Right kidney (tissue), 1 donor: ENCODE results near the gene TLCD5.
A peak's percentile ranks its signal among the peaks of the same experiment; 100 is the strongest.

Source experiments
- DNase-seq: peaks from one replicate; pipeline ENCODE4 v3.0.0-alpha.2; 2016

The TLCD5 gene

DNA sequence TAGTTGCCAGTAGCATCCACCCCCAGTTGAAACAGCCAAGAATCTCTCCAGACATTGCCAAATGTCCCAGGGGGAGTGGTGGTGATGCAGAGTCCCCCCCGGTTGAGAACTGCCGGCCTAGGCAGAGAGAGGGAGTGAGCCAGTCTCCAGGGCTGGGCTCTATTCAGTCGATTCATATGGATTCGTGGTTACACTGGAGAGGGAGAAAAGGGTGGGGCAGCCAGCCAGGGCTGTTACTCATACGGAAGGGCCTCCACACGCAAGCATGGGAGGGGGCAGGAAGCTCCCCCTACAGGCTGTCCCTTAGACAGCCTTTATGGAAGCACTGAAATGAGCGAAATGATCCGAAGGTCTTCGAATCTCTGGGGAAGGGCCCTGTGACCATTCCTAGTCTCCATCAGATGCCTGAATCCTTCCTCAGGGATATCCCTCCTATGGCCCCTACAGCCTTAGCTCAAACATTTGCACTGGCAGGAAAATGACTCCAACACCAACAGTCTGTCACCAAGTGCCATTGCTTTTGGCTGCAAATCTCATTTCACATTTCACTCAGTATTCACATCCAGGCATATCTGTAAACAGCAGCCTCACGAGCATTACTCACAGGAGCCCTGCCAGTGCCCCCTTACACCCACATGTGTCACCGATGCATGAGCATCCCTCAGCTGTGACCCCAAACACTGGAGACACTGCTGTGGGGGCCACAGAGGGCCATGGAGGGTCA lies 18.4 kb upstream of the TLCD5 start:
- DNase-seq = no peak

DNA sequence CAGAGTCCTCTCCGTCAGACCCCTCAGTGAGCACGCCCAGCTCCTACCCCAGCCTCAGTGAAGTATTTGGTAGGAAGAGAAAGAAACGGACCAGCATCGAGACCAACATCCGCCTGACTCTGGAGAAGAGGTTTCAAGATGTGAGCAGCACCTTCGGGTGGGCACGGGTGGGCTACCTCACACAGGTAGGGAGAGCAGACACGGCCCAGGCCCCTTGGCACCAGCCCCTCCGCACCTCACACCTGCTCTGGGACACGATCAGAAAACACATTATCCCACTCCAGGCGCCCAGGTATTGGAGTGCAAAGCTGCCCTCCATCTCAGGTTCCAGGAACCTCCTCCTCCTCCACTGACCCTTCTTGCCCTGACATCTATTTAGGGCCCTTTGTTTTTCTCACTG lies 17.6 kb upstream of the TLCD5 start:
- no peak for DNase-seq

- no peak for DNase-seq
Measured at GRCh38 chr11:120308081-120308480, 17.0 kb upstream of the TLCD5 start.

DNA sequence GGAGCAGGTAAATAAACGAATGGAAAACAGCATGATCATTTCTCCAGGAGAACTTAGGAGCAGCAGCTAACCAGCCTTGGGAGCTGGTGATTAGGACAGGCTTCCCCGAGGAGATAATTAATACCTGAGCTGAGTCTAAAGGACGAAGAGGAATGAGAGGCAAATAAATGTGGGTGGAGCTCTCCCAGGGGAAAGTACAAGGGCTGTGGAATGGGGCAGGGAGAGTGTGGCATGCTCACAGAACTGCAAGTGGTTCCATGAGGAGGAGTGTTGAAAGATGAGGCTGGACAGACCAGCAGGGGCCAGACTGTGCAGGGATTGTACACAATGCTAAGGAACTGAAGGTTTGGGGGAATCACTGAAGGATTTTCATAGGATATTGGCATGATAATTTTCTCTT lies 14.2 kb upstream of the TLCD5 start:
- no peak for DNase-seq

- DNase-seq = no peak
Measured at GRCh38 chr11:120314861-120315260, 10.2 kb upstream of the TLCD5 start.

GRCh38 chr11:120316880-120317688 lies 8.0 kb upstream of the TLCD5 start:
- DNase-seq = no peak

DNA sequence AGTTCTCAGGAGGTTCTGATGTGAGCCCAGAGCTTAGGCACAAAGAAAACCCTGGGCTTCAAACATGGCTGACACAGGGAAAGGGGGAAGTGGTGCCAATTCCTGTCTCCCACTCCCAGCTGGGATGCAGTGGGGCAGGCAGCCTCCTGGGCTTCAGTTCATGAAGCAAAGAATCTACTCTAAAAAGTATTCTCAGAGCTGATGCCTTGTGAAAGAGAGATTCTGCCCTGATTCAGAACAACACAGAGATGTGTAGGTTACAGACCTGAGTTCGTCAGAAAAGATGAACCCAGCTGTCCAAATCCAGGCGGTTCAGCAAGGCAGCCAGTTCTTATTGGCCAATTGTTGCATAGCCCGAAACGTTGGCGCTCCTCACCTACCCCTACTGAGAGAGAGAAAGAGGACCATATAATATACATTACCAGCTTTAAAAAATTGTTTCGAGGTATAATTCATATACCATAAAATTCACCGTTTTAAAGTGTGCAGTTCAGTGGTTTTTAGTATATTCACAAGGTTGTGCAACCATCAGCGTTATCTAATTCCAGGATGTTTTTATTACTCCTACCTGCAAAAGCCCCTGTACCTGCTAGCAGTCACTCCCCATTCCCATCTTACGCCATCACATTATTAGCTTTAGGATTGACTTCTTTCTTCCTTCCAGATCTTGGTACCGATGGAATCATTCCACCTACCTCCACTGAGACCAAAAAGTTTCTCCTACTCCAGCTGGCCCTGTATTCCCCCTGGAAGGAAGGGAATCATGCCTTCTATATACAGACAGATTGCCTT lies 7.2 kb upstream of the TLCD5 start:
- no peak for DNase-seq

- no peak for DNase-seq
Measured at GRCh38 chr11:120318906-120319305, 6.2 kb upstream of the TLCD5 start.

GRCh38 chr11:120326228-120326627 lies 1.1 kb downstream of the TLCD5 start:
- no peak for DNase-seq

DNA sequence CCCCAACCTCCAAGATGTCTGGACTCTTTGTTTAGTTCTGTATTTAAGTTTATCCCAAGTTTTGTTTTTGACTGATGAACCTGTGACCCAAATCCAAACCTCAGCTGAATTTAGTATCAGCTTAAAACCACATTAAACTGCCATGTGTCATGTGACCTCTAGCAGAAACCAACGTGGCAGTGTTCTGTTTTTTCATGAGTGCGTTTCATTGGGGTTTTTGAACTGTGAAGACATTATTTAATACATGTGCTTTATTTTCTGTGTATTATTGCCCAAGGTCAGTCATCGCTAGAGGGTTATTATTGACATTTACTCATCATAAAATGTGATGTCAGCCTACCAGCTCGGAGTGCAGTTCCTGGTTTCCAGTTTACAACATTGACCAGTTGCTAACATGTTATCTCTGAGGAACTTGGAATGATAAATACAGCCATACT lies 1.8 kb downstream of the TLCD5 start:
- no peak for DNase-seq

GRCh38 chr11:120327311-120327710 lies 2.2 kb downstream of the TLCD5 start:
- DNase-seq = no peak

- DNase-seq = no peak
Measured at GRCh38 chr11:120329556-120329955, 4.5 kb downstream of the TLCD5 start.

GRCh38 chr11:120330045-120330444 lies 4.9 kb downstream of the TLCD5 start:
- no peak for DNase-seq

- DNase-seq = no peak
Measured at GRCh38 chr11:120331301-120331996, 6.3 kb downstream of the TLCD5 start.

DNA sequence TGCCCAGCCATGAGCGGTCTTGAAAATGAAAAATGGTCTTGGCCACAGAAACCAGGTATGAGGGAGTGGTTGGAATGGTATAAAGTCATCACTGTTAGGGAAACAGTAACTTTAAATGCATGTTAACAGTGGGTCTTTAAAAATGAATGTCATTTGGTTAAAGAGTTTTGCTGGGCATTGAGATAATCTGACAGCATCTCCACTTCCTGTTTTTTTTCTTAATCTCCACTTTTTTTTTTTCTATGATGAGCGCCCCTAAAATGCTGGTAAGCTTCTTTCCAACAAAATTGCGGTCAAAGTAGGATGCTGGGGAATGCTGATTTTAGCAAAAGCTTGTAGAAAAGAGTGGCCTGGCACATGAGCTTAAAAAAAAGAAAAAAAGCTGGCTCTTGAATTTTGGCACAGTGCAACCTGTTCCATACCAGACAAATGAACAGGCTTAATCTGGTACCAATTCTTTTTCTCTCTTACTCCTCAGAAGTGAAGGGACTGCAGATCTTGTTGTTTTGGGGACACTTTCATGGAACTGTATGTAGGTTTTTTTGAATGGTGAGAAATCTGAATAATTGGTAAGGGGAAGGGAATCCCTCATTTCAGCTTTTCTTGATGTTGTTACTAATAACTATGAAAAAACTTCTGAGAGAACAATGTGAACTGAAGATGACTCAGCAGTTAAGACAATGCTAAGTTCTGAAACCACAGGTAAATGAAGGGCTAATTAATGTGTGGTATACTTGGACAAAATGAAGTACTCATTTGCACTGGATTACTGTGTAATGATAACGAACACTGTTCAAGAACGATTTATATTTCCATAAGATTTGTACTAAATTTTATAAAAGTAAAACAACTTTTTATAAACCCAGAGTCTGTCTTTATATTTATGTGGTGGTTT lies 8.0 kb downstream of the TLCD5 start:
- DNase-seq = no peak

DNA sequence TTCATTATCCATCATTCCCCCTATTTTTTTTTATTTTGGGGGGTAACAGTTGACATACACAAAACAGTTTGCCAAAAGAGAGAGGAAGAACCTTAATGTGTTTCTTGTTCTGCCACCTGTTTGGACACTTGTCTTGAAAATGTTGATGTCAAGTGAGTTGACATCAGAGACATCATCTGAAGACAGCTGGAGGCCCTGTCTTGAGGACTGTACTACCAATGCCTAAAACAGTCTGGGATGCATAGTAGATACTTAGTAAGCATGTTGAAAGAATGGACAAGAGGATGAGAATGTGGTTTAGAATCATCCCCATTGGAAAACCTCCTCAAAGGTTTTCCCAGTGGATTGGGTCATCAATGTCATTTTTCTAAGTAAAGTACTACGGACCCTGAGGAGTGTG lies 8.7 kb downstream of the TLCD5 start:
- no peak for DNase-seq

DNA sequence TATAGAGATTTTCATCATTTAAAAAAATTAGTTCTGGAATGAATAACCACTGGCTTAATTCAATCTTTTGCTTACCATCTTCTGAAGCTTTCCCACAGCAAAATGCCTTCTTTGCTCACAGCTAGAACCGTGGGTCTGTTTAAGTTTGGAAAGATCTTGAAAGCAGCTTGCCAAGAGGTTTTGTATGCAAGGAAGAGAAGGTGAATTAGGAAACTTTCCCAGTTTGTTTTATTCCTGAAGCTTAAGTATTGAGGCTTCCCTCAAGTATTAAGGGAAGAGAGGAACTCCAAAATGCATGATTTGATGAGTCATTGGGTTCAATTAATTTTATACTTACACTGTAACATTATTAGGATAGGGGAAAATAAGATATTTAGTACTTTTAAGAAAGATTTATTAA lies 9.2 kb downstream of the TLCD5 start:
- no peak for DNase-seq

DNA sequence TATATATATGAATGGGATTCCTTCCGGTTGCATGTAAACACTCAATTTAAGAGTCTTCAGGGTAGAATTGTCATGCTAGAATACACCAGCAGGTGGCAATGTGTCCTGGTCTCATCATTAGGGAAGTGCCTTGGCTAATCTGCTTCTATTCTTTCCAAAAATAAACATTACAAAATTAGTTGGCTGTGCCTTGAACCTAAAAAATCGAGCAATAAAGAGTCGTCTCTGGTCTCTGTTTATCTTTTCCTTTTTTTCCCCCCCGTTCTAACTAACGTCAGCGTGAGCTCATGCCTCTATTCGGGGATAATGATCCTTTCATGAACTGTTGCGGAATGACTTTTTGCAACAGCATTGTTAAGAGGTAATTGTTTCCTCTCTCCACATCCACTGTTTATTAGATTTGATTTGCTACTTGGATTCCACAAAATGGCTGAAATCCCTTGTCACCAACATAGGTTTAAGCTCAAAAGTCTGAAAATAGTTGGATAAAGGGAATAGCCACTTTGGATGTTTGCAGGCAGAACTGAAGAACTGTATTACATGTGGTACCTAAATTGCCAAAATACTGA lies 9.9 kb downstream of the TLCD5 start:
- DNase-seq = peak; percentile 64

GRCh38 chr11:120335556-120335907 lies 10.4 kb downstream of the TLCD5 start:
- no peak for DNase-seq

GRCh38 chr11:120335908-120336640 lies 11.0 kb downstream of the TLCD5 start, which contains the start of gene ARHGEF12:
TSS of gene ARHGEF12 (plus strand) at chr11:120336413. CDS start at chr11:120337244, 831 bp downstream.
- peak; percentile 99 for DNase-seq
